Vagina (tissue), 2 donors: ENCODE measurements around the gene RSRC2. TPM values are rescaled to one million over a fixed set of nuclear protein-coding genes. Genes with fewer than 3 reads are reported as not detected.
A peak's percentile ranks its signal among the peaks of the same experiment; 100 is the strongest.
"Not testable (repeated sequence)": the region's sequence is repeated elsewhere in the genome, so short reads cannot be mapped to it uniquely, and the experiment has no call there.

Experiments used
- DNase-seq, 2 donors: peaks; one replicate each; pipeline ENCODE4 v3.0.0-alpha.2; 2017; ENCODE audit errors: extremely low spot score in 2 of 2
- H3K27ac ChIP-seq: fragments of 200-600 bp; sonication (generic); one replicate; pipeline ENCODE4 v1.5.1; 2019
- H3K27me3 ChIP-seq: fragments of 200-600 bp; sonication (generic); one replicate; pipeline ENCODE4 v1.5.1; 2019
- H3K36me3 ChIP-seq, 2 donors: fragments of 200-600 bp; sonication (generic); one replicate each; pipeline ENCODE4 v1.5.1; 2017 to 2019
- H3K4me1 ChIP-seq: fragments of 200-600 bp; sonication (generic); one replicate; pipeline ENCODE4 v1.5.1; 2019
- H3K4me3 ChIP-seq, 2 donors: fragments of 200-600 bp; sonication (generic); 1 replicate in 1 of 2; 2 replicates in 1 of 2; pipeline ENCODE4 v1.5.1; 2016 to 2019
- H3K9me3 ChIP-seq: fragments of 200-600 bp; sonication (generic); one replicate; pipeline ENCODE4 v1.5.1; 2019
- POLR2A ChIP-seq, 2 donors: fragments of 450-650 bp; IDR thresholded peaks; one replicate each; pipeline ENCODE4 v1.6.1; 2017; ENCODE audit warnings: antibody characterized with exemption in 2 of 2, mild to moderate bottlenecking in 2 of 2, moderate library complexity in 2 of 2
- POLR2AphosphoS5 ChIP-seq, 2 donors: sonication (generic); formaldehyde crosslinking; IDR thresholded peaks; one replicate each; pipeline ENCODE4 v1.9.0; 2017; ENCODE audit warnings: antibody characterized with exemption in 2 of 2, mild to moderate bottlenecking in 2 of 2, low read depth in 1 of 2; ENCODE audit not compliant: insufficient read depth in 1 of 2
- intact Hi-C: fragments of 100-400 bp; cut with DNase I; formaldehyde crosslinking; loops from one replicate; pipeline ENCODE4 v1.15.1; 2023
- total RNA-seq: library from RNA; depleted of rRNA; stranded (reverse); fragments of >200 nt; gene quantifications from one replicate; pipeline ENCODE4 v1.2.3, GENCODE V29; 2016
- TF ChIP-seq, protein P1 (sequence below), 3 experiments: fragments of 450-650 bp in 2 of 3; fragments of 200-600 bp in 1 of 3; sonication (generic) in 1 of 3; IDR thresholded peaks; one replicate each; pipeline ENCODE4 v1.5.1; 2017 to 2019; ENCODE audit warnings: antibody characterized with exemption in 3 of 3, mild to moderate bottlenecking in 2 of 3, moderate library complexity in 2 of 3

RSRC2 gene
- total RNA-seq, 1 donor from 2014 or later = 93.3 TPM

DNA sequence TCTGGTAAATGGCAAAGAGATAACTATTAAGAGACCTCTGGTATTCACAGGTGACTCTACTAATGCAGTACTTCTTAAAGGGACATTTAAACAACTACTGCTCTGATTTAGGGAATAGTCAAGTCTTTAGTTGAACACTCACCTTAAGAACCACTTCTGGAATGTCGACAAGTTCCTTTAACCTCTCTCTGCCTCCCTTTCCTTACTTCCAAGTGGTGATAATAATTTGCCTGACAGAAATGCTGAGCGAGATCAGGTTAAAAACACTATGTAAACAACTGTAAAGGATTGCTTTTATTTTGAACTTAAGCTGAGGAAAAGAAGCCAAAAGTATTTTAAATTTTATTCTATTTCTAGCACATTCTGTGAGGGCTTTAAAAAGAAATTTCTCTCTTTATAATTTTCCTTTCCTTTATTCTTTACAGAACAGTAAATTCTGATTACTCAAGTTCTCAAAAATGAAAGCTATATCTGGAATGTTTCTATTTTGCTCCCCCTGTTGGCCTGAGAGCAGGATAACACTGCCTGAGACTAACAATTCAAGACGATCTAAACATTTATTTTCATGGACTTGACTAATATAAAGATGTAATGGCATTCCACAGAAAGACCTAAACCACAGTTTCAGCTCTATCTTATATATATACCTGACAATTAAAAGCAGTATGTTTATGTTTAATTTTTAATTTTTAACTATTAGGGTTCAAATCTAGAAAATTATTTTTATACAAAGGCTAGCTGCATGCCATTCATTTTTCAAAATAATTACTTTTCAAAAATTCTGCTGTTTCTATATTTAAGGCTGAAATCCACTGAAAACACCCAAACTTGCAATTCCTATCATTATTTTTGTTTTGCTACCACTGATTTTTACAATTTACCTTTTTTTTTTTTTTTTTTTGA is 55.2 kb downstream of the RSRC2 start:
- H3K36me3 ChIP-seq = peaks cover 0 to 38% of the 10 kb centered on the region in 2 donors
- no peaks in the 10 kb centered on the region for H3K9me3 ChIP-seq
- DNase-seq = no peak
- H3K27ac ChIP-seq = peak overlapping the region; percentile 84
- no peak overlapping the region for H3K4me3 ChIP-seq
- H3K4me1 ChIP-seq = peaks cover 9% of the 10 kb centered on the region
- TF ChIP-seq POLR2A (IDR thresholded peaks at IDR 0.05) = no peak
- TF ChIP-seq, protein P1, sequence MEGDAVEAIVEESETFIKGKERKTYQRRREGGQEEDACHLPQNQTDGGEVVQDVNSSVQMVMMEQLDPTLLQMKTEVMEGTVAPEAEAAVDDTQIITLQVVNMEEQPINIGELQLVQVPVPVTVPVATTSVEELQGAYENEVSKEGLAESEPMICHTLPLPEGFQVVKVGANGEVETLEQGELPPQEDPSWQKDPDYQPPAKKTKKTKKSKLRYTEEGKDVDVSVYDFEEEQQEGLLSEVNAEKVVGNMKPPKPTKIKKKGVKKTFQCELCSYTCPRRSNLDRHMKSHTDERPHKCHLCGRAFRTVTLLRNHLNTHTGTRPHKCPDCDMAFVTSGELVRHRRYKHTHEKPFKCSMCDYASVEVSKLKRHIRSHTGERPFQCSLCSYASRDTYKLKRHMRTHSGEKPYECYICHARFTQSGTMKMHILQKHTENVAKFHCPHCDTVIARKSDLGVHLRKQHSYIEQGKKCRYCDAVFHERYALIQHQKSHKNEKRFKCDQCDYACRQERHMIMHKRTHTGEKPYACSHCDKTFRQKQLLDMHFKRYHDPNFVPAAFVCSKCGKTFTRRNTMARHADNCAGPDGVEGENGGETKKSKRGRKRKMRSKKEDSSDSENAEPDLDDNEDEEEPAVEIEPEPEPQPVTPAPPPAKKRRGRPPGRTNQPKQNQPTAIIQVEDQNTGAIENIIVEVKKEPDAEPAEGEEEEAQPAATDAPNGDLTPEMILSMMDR (IDR thresholded peaks at IDR 0.05) = peak; percentile 43 to 87 (median 74)
- peak in 1 of 2 donors; percentile 85 for TF ChIP-seq POLR2AphosphoS5 (IDR thresholded peaks at IDR 0.05; ENCODE audit: insufficient read depth in 1 of 2, low read depth in 1 of 2)
- no peaks in the 10 kb centered on the region for H3K27me3 ChIP-seq
- intact Hi-C loops = no loop called here

DNA sequence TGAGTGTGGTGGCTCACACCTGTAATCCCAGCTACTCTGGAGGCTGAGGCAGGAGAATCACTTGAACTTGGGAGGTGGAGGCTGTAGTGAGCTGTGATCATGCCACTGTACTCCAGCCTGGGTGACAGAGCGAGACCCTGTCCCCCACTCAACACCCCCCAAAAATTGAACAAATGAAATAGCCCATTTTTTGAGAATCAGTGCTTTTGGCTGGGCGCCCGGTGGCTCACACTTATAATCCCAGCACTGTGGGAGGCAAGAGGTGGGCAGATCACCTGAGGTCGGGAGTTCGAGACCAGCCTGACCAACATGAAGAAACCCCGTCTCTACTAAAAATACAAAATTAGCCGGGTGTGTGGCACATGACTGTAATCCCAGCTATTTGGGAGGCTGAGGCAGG is 56.2 kb downstream of the RSRC2 start:
- DNase-seq, H3K4me3 ChIP-seq, H3K27me3 ChIP-seq, H3K4me1 ChIP-seq, intact Hi-C loops, H3K9me3 ChIP-seq: not testable (repeated sequence)
- Histone ChIP-seq H3K27ac (peak overlapping the region; percentile 84), H3K36me3 (peaks cover 0 to 28% of the 10 kb centered on the region in 2 donors)

DNA sequence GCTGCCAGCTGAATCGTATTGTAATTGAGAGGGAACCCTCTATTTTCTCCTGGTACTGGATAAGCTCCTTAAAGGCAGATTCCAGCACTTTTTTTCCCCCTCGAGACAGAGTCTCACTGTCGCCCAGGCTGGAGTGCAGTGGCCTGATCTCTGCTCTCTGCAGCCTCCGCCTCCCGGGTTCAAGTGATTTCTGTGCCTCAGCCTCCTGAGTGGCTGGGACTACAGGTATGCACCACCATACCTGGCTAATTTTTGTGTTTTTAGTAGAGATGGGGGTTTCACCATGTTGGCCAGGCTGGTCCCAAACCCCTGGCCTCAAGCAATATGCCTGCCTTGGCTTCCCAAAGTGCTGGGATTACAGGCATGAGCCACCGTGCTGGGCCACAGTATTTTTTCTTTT is 56.9 kb downstream of the RSRC2 start:
- H3K9me3 ChIP-seq, DNase-seq, H3K4me3 ChIP-seq, H3K4me1 ChIP-seq, H3K27me3 ChIP-seq, H3K27ac ChIP-seq: not testable (repeated sequence)
- intact Hi-C loops = loop anchor here (5.0 kb wide), 1 partner anchor 68 kb away; no protein-coding TSS in a partner anchor
- peaks cover 0 to 25% of the 10 kb centered on the region in 2 donors for H3K36me3 ChIP-seq

DNA sequence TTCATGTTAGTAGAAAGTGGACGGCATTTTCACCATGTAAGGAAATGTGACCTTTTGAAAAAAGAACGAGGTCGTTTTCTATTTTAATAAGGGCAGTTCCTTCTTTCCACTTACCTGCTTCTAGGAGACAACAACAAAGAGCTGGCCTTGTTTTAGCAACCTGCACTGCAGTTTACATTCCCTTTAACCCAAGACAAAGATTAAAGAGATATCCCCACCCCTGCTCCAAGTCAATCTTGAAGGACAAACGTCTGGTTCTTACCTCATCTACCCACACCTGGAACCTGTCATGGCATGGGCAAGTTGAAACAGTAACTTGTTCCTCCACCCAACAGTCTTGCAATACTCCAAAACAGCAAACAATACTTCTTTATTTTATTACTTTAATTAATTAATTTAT is 58.8 kb downstream of the RSRC2 start:
- peaks cover 15% of the 10 kb centered on the region for H3K4me1 ChIP-seq
- H3K36me3 ChIP-seq = peaks cover 0 to 8% of the 10 kb centered on the region in 2 donors
- H3K9me3 ChIP-seq = no peaks in the 10 kb centered on the region
- H3K27me3 ChIP-seq = no peaks in the 10 kb centered on the region
- no peak overlapping the region for H3K4me3 ChIP-seq
- intact Hi-C loops = loop anchor here (5.0 kb wide), 1 partner anchor 66 kb away; no protein-coding TSS in a partner anchor
- H3K27ac ChIP-seq = no peak overlapping the region
- peak in 1 of 2 donors; percentile 65 for TF ChIP-seq POLR2AphosphoS5 (IDR thresholded peaks at IDR 0.05; ENCODE audit: insufficient read depth in 1 of 2, low read depth in 1 of 2)
- TF ChIP-seq, protein P1 (IDR thresholded peaks at IDR 0.05) = no peak
- DNase-seq = no peak

DNA sequence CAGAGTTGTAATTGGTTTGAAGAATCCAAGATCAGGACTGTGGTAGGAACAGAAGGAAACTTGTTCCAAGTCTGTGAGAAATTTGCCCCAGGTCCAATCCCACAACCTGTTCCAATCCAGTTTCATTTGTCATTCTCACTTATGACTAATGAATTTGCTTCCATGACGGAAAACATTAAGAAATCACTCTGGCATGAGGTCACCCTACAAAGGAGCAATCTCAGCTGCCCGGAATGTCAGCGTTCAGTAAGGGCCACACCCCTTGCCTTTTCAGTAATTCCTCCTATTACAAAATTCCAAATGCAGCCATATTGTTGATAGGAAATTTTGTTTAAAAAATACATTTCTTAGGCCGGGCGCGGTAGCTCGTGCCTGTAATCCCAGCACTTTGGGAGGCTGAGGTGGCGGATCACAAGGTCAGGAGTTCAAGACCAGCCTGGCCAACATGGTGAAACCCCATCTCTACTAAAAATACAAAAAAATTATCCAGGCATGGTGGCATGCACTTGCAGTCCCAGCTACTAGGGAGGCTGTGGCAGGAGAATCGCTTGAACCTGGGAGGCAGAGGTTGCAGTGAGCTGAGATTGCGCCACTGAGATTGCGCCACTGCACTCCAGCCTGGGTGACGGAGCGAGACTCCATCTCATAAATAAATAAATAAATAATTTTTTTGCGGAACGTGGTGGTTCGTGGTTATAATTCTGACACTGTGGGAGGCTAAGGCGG is 62.3 kb downstream of the RSRC2 start:
- not testable (repeated sequence) for H3K4me1 ChIP-seq, H3K4me3 ChIP-seq, H3K27me3 ChIP-seq, H3K36me3 ChIP-seq, DNase-seq, H3K9me3 ChIP-seq
- peak overlapping the region; percentile 61 for H3K27ac ChIP-seq
- peak in 1 of 2 donors; percentile 91 for TF ChIP-seq POLR2AphosphoS5 (IDR thresholded peaks at IDR 0.05; ENCODE audit: insufficient read depth in 1 of 2, low read depth in 1 of 2)
- intact Hi-C loops = loop anchor here (5.0 kb wide), 1 partner anchor 62 kb away; no protein-coding TSS in a partner anchor

DNA sequence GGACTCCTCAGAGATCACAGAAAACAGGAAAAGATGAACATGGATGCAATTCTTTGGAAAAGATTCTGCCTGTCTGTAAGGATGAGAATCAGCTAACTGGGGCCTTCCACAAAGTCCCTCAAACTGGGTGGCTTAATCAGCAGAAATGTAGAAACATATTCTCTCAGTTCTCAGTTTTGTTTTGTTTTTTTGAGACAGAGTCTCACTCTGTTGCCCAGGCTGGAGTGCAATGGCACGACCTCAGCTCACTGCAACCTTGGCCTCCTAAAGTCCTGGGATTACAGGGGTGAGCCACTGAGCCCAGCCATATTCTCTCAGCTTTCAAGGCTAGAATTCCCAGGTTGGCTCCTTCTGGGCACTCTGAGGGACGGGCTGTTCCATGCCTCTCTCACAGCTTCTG is 66.1 kb downstream of the RSRC2 start:
- H3K9me3 ChIP-seq = no peaks in the 10 kb centered on the region
- H3K36me3 ChIP-seq = no peaks in the 10 kb centered on the region
- no peak overlapping the region for H3K27ac ChIP-seq
- intact Hi-C loops = no loop called here
- H3K4me1 ChIP-seq = peaks cover 5% of the 10 kb centered on the region
- no peak for DNase-seq
- H3K27me3 ChIP-seq = no peaks in the 10 kb centered on the region
- H3K4me3 ChIP-seq = no peak overlapping the region
- TF ChIP-seq POLR2A (IDR thresholded peaks at IDR 0.05) (no peak), POLR2AphosphoS5 (IDR thresholded peaks at IDR 0.05; ENCODE audit: insufficient read depth in 1 of 2, low read depth in 1 of 2) (no peak)
- TF ChIP-seq, protein P1 (IDR thresholded peaks at IDR 0.05) = no peak
